Panc1 (cell line): ENCODE data around the gene WNT3A.

Experiments
- CTCF ChIP-seq: fragments of 450-650 bp; IDR thresholded peaks from 2 replicates; pipeline ENCODE4 v1.5.1; 2017; ENCODE audit warnings: mild to moderate bottlenecking
- TCF7L2 ChIP-seq: IDR thresholded peaks from 2 replicates; pipeline ENCODE4 v1.6.1; 2011; ENCODE audit warnings: mild to moderate bottlenecking, low read depth, low read length, inconsistent platforms

- TF ChIP-seq CTCF: no peak
- TF ChIP-seq TCF7L2: no peak
Measured at GRCh38 chr1:228062085-228062791, 55.4 kb downstream of the WNT3A start.
